Measurements from ENCODE around the gene PLPP1.

PLPP1 gene

DNA sequence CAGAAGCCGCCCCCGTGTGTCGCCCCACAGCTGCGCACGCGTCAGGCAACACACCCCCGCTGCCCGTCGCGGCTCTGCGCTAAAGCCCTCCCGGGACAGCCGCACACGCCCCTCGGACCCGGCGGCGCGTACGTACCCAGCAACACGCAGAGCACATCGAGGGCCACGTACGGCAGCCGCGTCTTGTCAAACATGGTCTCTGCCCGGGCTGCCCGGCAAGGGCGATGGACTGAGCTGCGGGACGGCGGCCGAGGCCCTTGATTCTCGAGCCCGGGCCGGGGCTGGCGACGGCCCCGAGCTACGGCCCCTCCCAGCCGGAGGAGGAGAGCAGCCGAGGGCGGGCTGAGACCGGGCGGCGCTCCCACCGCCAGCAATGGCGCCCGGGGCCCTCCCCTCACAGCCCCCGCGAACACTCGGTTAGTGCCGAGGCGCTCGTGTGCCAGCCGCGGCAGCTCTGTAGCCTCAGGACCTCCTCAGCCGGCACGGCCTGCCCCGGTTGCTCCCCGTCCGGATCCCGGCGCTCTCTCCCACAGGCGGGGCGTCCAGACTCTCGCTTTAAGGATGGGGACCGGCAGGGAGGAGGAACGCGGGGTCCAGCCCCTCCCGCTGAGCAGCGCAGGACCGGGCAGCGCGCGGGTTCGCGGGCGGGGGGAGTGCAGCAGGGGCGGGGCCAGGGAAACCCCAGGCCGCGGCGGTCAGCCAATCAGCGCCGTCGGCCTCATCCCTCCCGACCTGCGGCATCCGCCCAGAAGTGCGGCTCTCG is at the start of gene PLPP1:
TSS of gene PLPP1 (minus strand) at position 529 of the 763 bp plus-strand sequence. CDS start at position 194, 335 bp downstream.
- Histone ChIP-seq H3K36me3 (ENCODE audit: insufficient read depth, low read length) (no peaks in the 10 kb centered on the region), H3K9ac (ENCODE audit: insufficient read length) (peak within 1 kb of the TSS; percentile 72), H3K9me3 (ENCODE audit: low read depth, low read length) (no peaks in the 10 kb centered on the region), H3K4me3 (peak within 1 kb of the TSS; percentile 98), H3K27ac (no peak within 1 kb of the TSS; the same call in 1 of the 2 replicates)
- no peak for DNase-seq (ENCODE audit: low read depth, low spot score)
- TF ChIP-seq EZH2 (IDR thresholded peaks at IDR 0.05) (no peak), POLR2AphosphoS5 (IDR thresholded peaks at IDR 0.05; ENCODE audit: borderline replicate concordance, low read depth, low read length) (peak; percentile 71; the same call in 1 of the 2 replicates), FOXP2 (optimal IDR thresholded peaks at IDR 0.05; ENCODE audit: control extremely low read depth, extremely low read length, insufficient read depth) (no peak)

DNA sequence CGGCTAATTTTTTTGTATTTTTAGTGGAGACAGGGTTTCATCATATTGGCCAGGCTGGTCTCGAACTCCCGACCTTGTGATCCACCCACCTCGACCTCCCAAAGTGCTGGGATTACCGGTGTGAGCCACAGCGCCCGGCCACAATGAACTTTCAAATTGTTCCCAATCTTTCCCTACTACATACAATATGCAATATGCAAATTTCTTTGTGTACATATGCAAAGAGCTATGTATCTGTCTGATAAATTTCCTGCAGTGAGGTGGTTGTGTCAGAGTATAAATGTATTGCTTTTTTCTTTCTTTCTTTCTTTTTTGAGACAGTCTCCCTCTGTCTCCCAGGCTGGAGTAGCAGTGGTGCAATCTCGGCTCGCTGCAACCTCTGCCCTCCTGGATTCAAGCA is 48.8 kb upstream of the PLPP1 start:
- H3K36me3 ChIP-seq (ENCODE audit: insufficient read depth, low read length), result no peaks in the 10 kb centered on the region
- no peak overlapping the region for H3K4me3 ChIP-seq
- H3K27ac ChIP-seq, result no peak overlapping the region
- no peak overlapping the region for H3K9ac ChIP-seq (ENCODE audit: insufficient read length)
- DNase-seq (ENCODE audit: low read depth, low spot score), result no peak
- no peaks in the 10 kb centered on the region for H3K9me3 ChIP-seq (ENCODE audit: low read depth, low read length)
- no peak for TF ChIP-seq FOXP2 (optimal IDR thresholded peaks at IDR 0.05; ENCODE audit: control extremely low read depth, extremely low read length, insufficient read depth)
- TF ChIP-seq POLR2AphosphoS5 (IDR thresholded peaks at IDR 0.05; ENCODE audit: borderline replicate concordance, low read depth, low read length), result no peak
- TF ChIP-seq EZH2 (IDR thresholded peaks at IDR 0.05), result no peak

GRCh38 chr5:55582256-55582655 is 47.5 kb upstream of the PLPP1 start:
- TF ChIP-seq FOXP2 (optimal IDR thresholded peaks at IDR 0.05; ENCODE audit: control extremely low read depth, extremely low read length, insufficient read depth) (no peak), POLR2AphosphoS5 (IDR thresholded peaks at IDR 0.05; ENCODE audit: borderline replicate concordance, low read depth, low read length) (no peak), EZH2 (IDR thresholded peaks at IDR 0.05) (no peak)
- H3K4me3 ChIP-seq, result no peak overlapping the region
- H3K36me3 ChIP-seq (ENCODE audit: insufficient read depth, low read length), result no peaks in the 10 kb centered on the region
- no peak overlapping the region for H3K9ac ChIP-seq (ENCODE audit: insufficient read length)
- H3K27ac ChIP-seq, result no peak overlapping the region
- no peak for DNase-seq (ENCODE audit: low read depth, low spot score)
- H3K9me3 ChIP-seq (ENCODE audit: low read depth, low read length), result no peaks in the 10 kb centered on the region

- TF ChIP-seq FOXP2 (optimal IDR thresholded peaks at IDR 0.05; ENCODE audit: control extremely low read depth, extremely low read length, insufficient read depth) (no peak), EZH2 (IDR thresholded peaks at IDR 0.05) (no peak), POLR2AphosphoS5 (IDR thresholded peaks at IDR 0.05; ENCODE audit: borderline replicate concordance, low read depth, low read length) (no peak)
- no peak overlapping the region for H3K4me3 ChIP-seq
- no peaks in the 10 kb centered on the region for H3K36me3 ChIP-seq (ENCODE audit: insufficient read depth, low read length)
- DNase-seq (ENCODE audit: low read depth, low spot score), result no peak
- no peak overlapping the region for H3K9ac ChIP-seq (ENCODE audit: insufficient read length)
- H3K27ac ChIP-seq, result no peak overlapping the region
- H3K9me3 ChIP-seq (ENCODE audit: low read depth, low read length), result no peaks in the 10 kb centered on the region
Measured at GRCh38 chr5:55580042-55580441, 45.3 kb upstream of the PLPP1 start.

- Histone ChIP-seq H3K9me3 (ENCODE audit: low read depth, low read length) (no peaks in the 10 kb centered on the region), H3K9ac (ENCODE audit: insufficient read length) (no peak overlapping the region), H3K27ac (no peak overlapping the region), H3K36me3 (ENCODE audit: insufficient read depth, low read length) (no peaks in the 10 kb centered on the region), H3K4me3 (no peak overlapping the region)
- no peak for TF ChIP-seq POLR2AphosphoS5 (IDR thresholded peaks at IDR 0.05; ENCODE audit: borderline replicate concordance, low read depth, low read length)
- no peak for TF ChIP-seq EZH2 (IDR thresholded peaks at IDR 0.05)
- TF ChIP-seq FOXP2 (optimal IDR thresholded peaks at IDR 0.05; ENCODE audit: control extremely low read depth, extremely low read length, insufficient read depth), result no peak
- no peak for DNase-seq (ENCODE audit: low read depth, low spot score)
Measured at GRCh38 chr5:55578771-55579170, 44.0 kb upstream of the PLPP1 start.

DNA sequence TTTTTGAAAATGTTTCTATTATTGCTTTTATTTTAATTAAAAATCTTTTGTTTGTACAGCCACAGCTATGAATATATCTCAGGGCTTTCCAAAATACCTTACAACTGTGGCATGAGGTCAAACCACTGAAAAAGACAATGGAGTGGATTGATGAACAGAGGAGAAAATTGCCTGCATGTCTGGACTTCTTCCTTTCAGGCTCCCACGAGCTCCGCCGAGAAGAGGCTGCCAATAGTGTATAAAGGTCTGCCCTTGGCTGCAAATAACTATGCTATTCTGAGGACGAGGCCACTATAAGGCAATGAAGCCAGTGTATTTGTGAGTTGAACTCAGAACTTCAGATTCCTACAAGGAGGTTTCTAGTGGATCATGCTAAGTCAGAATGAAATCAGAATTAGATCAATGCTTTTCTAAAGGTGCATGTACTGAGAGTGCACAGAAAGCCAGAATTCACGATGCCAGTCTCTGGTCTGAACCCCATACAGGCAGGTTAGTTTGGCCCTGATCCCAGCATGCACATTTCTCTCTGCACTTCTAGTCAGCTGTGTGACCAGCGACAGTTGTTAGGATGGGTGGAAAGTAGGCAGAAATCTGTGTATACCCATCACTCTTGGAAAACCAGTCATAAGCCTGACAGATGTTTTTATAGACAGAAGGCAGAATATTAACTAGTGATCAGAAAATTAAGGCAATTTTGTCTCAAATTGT is 42.7 kb upstream of the PLPP1 start:
- DNase-seq (ENCODE audit: low read depth, low spot score), result no peak
- no peak overlapping the region for H3K27ac ChIP-seq

GRCh38 chr5:55576661-55577060 is 41.9 kb upstream of the PLPP1 start:
- no peak for DNase-seq (ENCODE audit: low read depth, low spot score)
- no peak overlapping the region for H3K9ac ChIP-seq (ENCODE audit: insufficient read length)
- H3K9me3 ChIP-seq (ENCODE audit: low read depth, low read length), result no peaks in the 10 kb centered on the region
- H3K4me3 ChIP-seq, result no peak overlapping the region
- no peaks in the 10 kb centered on the region for H3K36me3 ChIP-seq (ENCODE audit: insufficient read depth, low read length)
- H3K27ac ChIP-seq, result no peak overlapping the region
- TF ChIP-seq FOXP2 (optimal IDR thresholded peaks at IDR 0.05; ENCODE audit: control extremely low read depth, extremely low read length, insufficient read depth) (no peak), EZH2 (IDR thresholded peaks at IDR 0.05) (no peak), POLR2AphosphoS5 (IDR thresholded peaks at IDR 0.05; ENCODE audit: borderline replicate concordance, low read depth, low read length) (no peak)

More for the DNA sequence above, 42.7 kb upstream of the PLPP1 start:
- Histone ChIP-seq H3K9ac (ENCODE audit: insufficient read length) (no peak overlapping the region), H3K36me3 (ENCODE audit: insufficient read depth, low read length) (no peaks in the 10 kb centered on the region), H3K4me3 (no peak overlapping the region), H3K9me3 (ENCODE audit: low read depth, low read length) (no peaks in the 10 kb centered on the region)
- TF ChIP-seq POLR2AphosphoS5 (IDR thresholded peaks at IDR 0.05; ENCODE audit: borderline replicate concordance, low read depth, low read length) (no peak), FOXP2 (optimal IDR thresholded peaks at IDR 0.05; ENCODE audit: control extremely low read depth, extremely low read length, insufficient read depth) (no peak), EZH2 (IDR thresholded peaks at IDR 0.05) (no peak)

DNA sequence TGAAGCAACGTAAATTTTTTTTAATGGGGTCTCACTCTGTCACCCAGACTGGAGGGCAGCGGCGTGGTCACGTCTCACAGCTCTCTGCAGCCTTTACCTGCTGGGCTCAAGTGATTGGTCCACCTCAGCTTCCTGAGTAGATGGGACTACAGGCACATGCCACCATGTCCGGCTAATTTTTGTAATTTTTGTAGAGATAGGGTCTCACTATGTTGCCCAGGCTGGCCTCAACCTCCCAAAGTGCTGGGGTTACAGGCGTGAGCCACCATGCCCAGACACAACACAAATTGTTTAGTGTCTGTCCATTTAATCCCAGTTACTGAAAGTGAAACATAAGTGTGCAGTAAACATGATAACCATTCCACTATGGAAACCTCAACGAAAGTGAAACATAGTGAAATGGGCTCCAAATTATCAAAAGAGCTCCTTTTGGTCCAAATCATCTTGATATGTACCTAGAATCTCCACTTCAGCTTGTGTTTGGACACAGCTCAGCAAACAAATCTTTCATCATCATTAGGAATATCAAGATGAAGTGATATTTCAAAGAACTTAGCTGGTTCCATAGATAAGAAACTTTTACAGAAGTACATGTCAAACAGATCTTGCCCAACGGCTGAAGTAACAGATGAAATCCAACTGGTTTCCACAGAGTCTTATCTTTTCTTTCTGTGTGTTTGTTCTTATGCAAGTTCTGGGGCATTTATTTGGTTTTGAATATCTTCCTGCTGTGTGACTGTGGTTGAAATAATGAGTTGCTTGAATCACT is 41.2 kb upstream of the PLPP1 start:
- no peak overlapping the region for H3K27ac ChIP-seq
- no peak for DNase-seq (ENCODE audit: low read depth, low spot score)
- no peak for TF ChIP-seq EZH2 (IDR thresholded peaks at IDR 0.05)

More for the DNA sequence above, 41.2 kb upstream of the PLPP1 start:
- Histone ChIP-seq H3K36me3 (ENCODE audit: insufficient read depth, low read length) (no peaks in the 10 kb centered on the region), H3K4me3 (no peak overlapping the region), H3K9ac (ENCODE audit: insufficient read length) (no peak overlapping the region), H3K9me3 (ENCODE audit: low read depth, low read length) (no peaks in the 10 kb centered on the region)

Measured in SK-N-MC (cell line).